Naive thymus-derived CD4-positive, alpha-beta T cell (primary cell): Measurements from ENCODE around the gene PSD4. TPM values are rescaled to one million over a fixed set of nuclear protein-coding genes. Genes with fewer than 3 reads are reported as not detected.

ENCODE experiments used
- ATAC-seq: fragments of 150-1000 bp; cut with Tn5 transposase; 2 replicates; pipeline ENCODE4 v1.10.0; 2021; ENCODE audit warnings: mild to moderate bottlenecking, moderate library complexity
- CTCF ChIA-PET: fragments of 350-600 bp; sonication (Branson Sonifier 250); formaldehyde crosslinking; loops from one replicate; lab custom pipeline; 2021; ENCODE audit warnings: antibody characterized with exemption; lab: Charles Lee
- POLR2A ChIA-PET: fragments of 350-600 bp; sonication (Branson Sonifier 250); formaldehyde crosslinking; loops from one replicate; lab custom pipeline; 2021; ENCODE audit warnings: antibody characterized with exemption, inconsistent platforms; lab: Charles Lee
- DNase-seq, 9 donors: peaks; one replicate each; pipeline versions ENCODE4 v3.0.0 to v3.0.0-alpha.2; 2020 to 2022; ENCODE audit warnings: mixed read lengths in 1 of 9
- H3K27ac ChIP-seq: one replicate; pipeline ENCODE4 v1.7.0; 2013; ENCODE audit warnings: mild to moderate bottlenecking, low read depth, low read length, moderate library complexity
- H3K27me3 ChIP-seq, 2 donors: one replicate each; pipeline ENCODE4 v1.7.0; 2013; ENCODE audit warnings: low read length in 2 of 2, mild to moderate bottlenecking in 2 of 2, moderate library complexity in 2 of 2; ENCODE audit not compliant: control insufficient read depth in 2 of 2, insufficient read depth in 2 of 2
- H3K36me3 ChIP-seq, 3 experiments: 1 replicate in 2 of 3; 2 replicates in 1 of 3; pipeline ENCODE4 v1.7.0; 2013; ENCODE audit warnings: low read length in 3 of 3, mild to moderate bottlenecking in 3 of 3, moderate library complexity in 1 of 3; ENCODE audit not compliant: insufficient read depth in 3 of 3, control insufficient read depth in 2 of 3
- H3K4me1 ChIP-seq, 2 donors: one replicate each; pipeline ENCODE4 v1.7.0; 2013; ENCODE audit warnings: low read length in 2 of 2, mild to moderate bottlenecking in 2 of 2, moderate library complexity in 1 of 2; ENCODE audit not compliant: control insufficient read depth in 2 of 2, insufficient read depth in 2 of 2
- H3K4me3 ChIP-seq: 2 replicates; pipeline ENCODE4 v1.7.0; 2013; ENCODE audit warnings: mild to moderate bottlenecking, low read length
- H3K9me3 ChIP-seq, 3 experiments: 1 replicate in 2 of 3; 2 replicates in 1 of 3; pipeline ENCODE4 v1.7.0; 2013; ENCODE audit warnings: low read length in 3 of 3; ENCODE audit not compliant: control insufficient read depth in 2 of 3
- H3K27ac Mint-ChIP-seq, 9 donors: one replicate each; pipeline ENCODE4 v1.8.0; 2020 to 2022; ENCODE audit warnings: mixed read lengths in 9 of 9, mild to moderate bottlenecking in 8 of 9, moderate library complexity in 5 of 9, inconsistent platforms in 2 of 9
- H3K27me3 Mint-ChIP-seq, 5 donors: one replicate each; pipeline ENCODE4 v1.8.0; 2021 to 2022; ENCODE audit warnings: mixed read lengths in 5 of 5, mild to moderate bottlenecking in 1 of 5
- H3K36me3 Mint-ChIP-seq, 5 donors: one replicate each; pipeline ENCODE4 v1.8.0; 2020 to 2022; ENCODE audit warnings: mixed read lengths in 5 of 5, mild to moderate bottlenecking in 3 of 5, inconsistent platforms in 1 of 5
- H3K4me1 Mint-ChIP-seq, 7 donors: one replicate each; pipeline ENCODE4 v1.8.0; 2020 to 2022; ENCODE audit warnings: mixed read lengths in 7 of 7, mild to moderate bottlenecking in 3 of 7, inconsistent platforms in 1 of 7
- H3K4me3 Mint-ChIP-seq, 10 donors: one replicate each; pipeline ENCODE4 v1.8.0; 2020 to 2022; ENCODE audit warnings: mild to moderate bottlenecking in 10 of 10, mixed read lengths in 10 of 10, moderate library complexity in 6 of 10, inconsistent platforms in 2 of 10
- H3K9me3 Mint-ChIP-seq, 11 donors: one replicate each; pipeline ENCODE4 v1.8.0; 2020 to 2022; ENCODE audit warnings: mixed read lengths in 11 of 11, mild to moderate bottlenecking in 4 of 11, inconsistent platforms in 1 of 11, moderate library complexity in 1 of 11
- intact Hi-C, 2 donors: fragments of 100-400 bp; cut with micrococcal nuclease; formaldehyde crosslinking; loops; one replicate each; pipeline ENCODE4 v1.15.1; 2023
- polyA plus RNA-seq, 2 donors: library from polyadenylated mRNA; unstranded; fragments of 300-500 nt; fragmentation: Illumina TruSeq; gene quantifications; one replicate each; pipeline ENCODE4 v1.2.3, GENCODE V29; 2021
- total RNA-seq, 6 experiments: library from RNA in 5 of 6; stranded (reverse) in 5 of 6; gene quantifications; 1 replicate in 5 of 6; 2 replicates in 1 of 6; pipeline ENCODE4 v1.2.3 and lab custom pipeline; 2021 to 2026

Gene PSD4
- total and polyA plus RNA-seq, 7 experiments from 2014 or later: 28.0 to 399 (median 112) TPM

- Mint-ChIP-seq H3K4me3 (no peak overlapping the region), H3K36me3 (no peaks in the 10 kb centered on the region), H3K9me3 (peaks cover 0 to 2% (median 0%) of the 10 kb centered on the region in 11 donors), H3K27me3 (peaks cover 0 to 4% (median 0%) of the 10 kb centered on the region in 5 donors), H3K27ac (no peak overlapping the region), H3K4me1 (peaks cover 19 to 27% (median 21%) of the 10 kb centered on the region in 7 donors)
- H3K27me3 ChIP-seq: no peaks in the 10 kb centered on the region
- intact Hi-C loops: no loop called here
- no peak overlapping the region for H3K4me3 ChIP-seq
- DNase-seq: no peak
- ChIA-PET POLR2A (no interaction called here), CTCF (no interaction called here)
- H3K27ac ChIP-seq: no peak overlapping the region
- H3K4me1 ChIP-seq: peaks cover 0 to 9% of the 10 kb centered on the region in 2 donors
- H3K36me3 ChIP-seq: no peaks in the 10 kb centered on the region
- H3K9me3 ChIP-seq: no peaks in the 10 kb centered on the region
- ATAC-seq: no peak
Observed at GRCh38 chr2:113219525-113219888, 45.7 kb downstream of the PSD4 start.

GRCh38 chr2:113219889-113220641, 46.3 kb downstream of the PSD4 start:
- no peak overlapping the region for H3K27ac ChIP-seq
- H3K4me1 Mint-ChIP-seq: peaks cover 14 to 27% (median 21%) of the 10 kb centered on the region in 7 donors
- intact Hi-C loops: no loop called here
- H3K36me3 Mint-ChIP-seq: no peaks in the 10 kb centered on the region
- H3K4me1 ChIP-seq: peaks cover 0 to 9% of the 10 kb centered on the region in 2 donors
- no peaks in the 10 kb centered on the region for H3K9me3 ChIP-seq
- no peak overlapping the region for H3K4me3 ChIP-seq
- H3K27ac Mint-ChIP-seq: no peak overlapping the region
- H3K27me3 Mint-ChIP-seq: peaks cover 0 to 5% (median 0%) of the 10 kb centered on the region in 5 donors
- H3K36me3 ChIP-seq: no peaks in the 10 kb centered on the region
- DNase-seq (no peak), ATAC-seq (peak; percentile 66)
- no peak overlapping the region for H3K4me3 Mint-ChIP-seq
- H3K27me3 ChIP-seq: no peaks in the 10 kb centered on the region
- peaks cover 0 to 2% (median 0%) of the 10 kb centered on the region in 11 donors for H3K9me3 Mint-ChIP-seq
- ChIA-PET POLR2A (no interaction called here), CTCF (no interaction called here)

- POLR2A ChIA-PET: no interaction called here
- H3K27ac Mint-ChIP-seq: no peak overlapping the region
Observed at GRCh38 chr2:113220970-113221708, 47.4 kb downstream of the PSD4 start.

DNA sequence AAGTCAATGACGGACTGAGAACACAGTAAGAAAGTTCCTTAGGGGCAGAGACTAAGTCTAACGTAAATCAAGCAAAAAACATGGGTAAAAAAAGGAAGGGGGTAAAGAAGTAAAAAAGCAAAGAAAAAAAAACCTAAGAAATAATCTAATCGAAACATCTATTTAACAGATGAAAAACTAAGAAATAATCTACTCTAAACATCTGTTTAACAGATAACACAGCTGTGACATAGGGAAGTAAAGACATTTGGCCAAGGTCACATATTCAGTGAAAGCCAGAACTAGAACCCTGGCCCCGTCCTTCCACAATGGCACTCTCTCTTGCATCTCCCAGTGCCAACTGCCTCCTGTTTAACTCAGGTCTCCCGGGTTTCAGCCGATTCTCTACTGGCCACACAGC, 48.1 kb downstream of the PSD4 start:
- Histone ChIP-seq H3K27me3 (no peaks in the 10 kb centered on the region), H3K27ac (no peak overlapping the region), H3K4me1 (peaks cover 0 to 9% of the 10 kb centered on the region in 2 donors), H3K36me3 (no peaks in the 10 kb centered on the region), H3K4me3 (no peak overlapping the region), H3K9me3 (no peaks in the 10 kb centered on the region)
- H3K4me3 Mint-ChIP-seq: no peak overlapping the region
- H3K27me3 Mint-ChIP-seq: peaks cover 0 to 5% (median 0%) of the 10 kb centered on the region in 5 donors
- ChIA-PET POLR2A (no interaction called here), CTCF (no interaction called here)
- no peak overlapping the region for H3K27ac Mint-ChIP-seq
- H3K9me3 Mint-ChIP-seq: peaks cover 0 to 2% (median 0%) of the 10 kb centered on the region in 11 donors
- intact Hi-C loops: no loop called here
- H3K4me1 Mint-ChIP-seq: peaks cover 14 to 27% (median 19%) of the 10 kb centered on the region in 7 donors
- DNase-seq (no peak), ATAC-seq (no peak)
- no peaks in the 10 kb centered on the region for H3K36me3 Mint-ChIP-seq

More at GRCh38 chr2:113220970-113221708, 47.4 kb downstream of the PSD4 start:
- CTCF ChIA-PET: no interaction called here
- H3K36me3 ChIP-seq: no peaks in the 10 kb centered on the region
- Mint-ChIP-seq H3K9me3 (peaks cover 0 to 2% (median 0%) of the 10 kb centered on the region in 11 donors), H3K36me3 (no peaks in the 10 kb centered on the region), H3K4me1 (peaks cover 14 to 27% (median 21%) of the 10 kb centered on the region in 7 donors), H3K27me3 (peaks cover 0 to 5% (median 0%) of the 10 kb centered on the region in 5 donors), H3K4me3 (no peak overlapping the region)
- ATAC-seq (no peak), DNase-seq (no peak)
- H3K9me3 ChIP-seq: no peaks in the 10 kb centered on the region
- H3K4me3 ChIP-seq: no peak overlapping the region
- no peak overlapping the region for H3K27ac ChIP-seq
- intact Hi-C loops: no loop called here
- peaks cover 0 to 9% of the 10 kb centered on the region in 2 donors for H3K4me1 ChIP-seq
- H3K27me3 ChIP-seq: no peaks in the 10 kb centered on the region

DNA sequence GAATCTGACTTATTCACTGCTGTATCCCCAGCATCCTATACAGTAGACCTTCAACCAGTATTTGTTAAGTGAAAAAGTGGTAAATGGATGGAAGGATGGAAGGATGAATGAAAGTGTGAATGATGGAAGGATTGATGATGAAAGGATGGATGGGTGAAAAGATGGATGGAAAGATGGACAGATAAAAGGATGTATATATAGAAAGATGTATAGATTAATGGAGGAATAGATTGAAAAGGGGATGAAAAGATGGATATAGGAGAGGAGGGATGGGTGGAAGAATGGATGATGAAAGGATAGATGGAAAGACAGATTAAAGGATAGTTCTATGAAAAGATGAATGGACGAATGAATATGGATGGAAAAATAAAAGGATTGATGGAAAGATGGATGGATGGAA, 50.0 kb downstream of the PSD4 start:
- Mint-ChIP-seq H3K36me3 (no peaks in the 10 kb centered on the region), H3K27me3 (peaks cover 0 to 7% (median 0%) of the 10 kb centered on the region in 5 donors), H3K9me3 (peaks cover 0 to 2% (median 0%) of the 10 kb centered on the region in 11 donors), H3K4me3 (no peak overlapping the region), H3K27ac (no peak overlapping the region), H3K4me1 (peaks cover 0 to 11% (median under 1%) of the 10 kb centered on the region in 7 donors)
- Histone ChIP-seq H3K27ac (no peak overlapping the region), H3K4me1 (no peaks in the 10 kb centered on the region), H3K27me3 (no peaks in the 10 kb centered on the region), H3K4me3 (no peak overlapping the region), H3K9me3 (no peaks in the 10 kb centered on the region), H3K36me3 (no peaks in the 10 kb centered on the region)
- no peak for DNase-seq
- no peak for ATAC-seq
- ChIA-PET CTCF (no interaction called here), POLR2A (no interaction called here)
- intact Hi-C loops: no loop called here

DNA sequence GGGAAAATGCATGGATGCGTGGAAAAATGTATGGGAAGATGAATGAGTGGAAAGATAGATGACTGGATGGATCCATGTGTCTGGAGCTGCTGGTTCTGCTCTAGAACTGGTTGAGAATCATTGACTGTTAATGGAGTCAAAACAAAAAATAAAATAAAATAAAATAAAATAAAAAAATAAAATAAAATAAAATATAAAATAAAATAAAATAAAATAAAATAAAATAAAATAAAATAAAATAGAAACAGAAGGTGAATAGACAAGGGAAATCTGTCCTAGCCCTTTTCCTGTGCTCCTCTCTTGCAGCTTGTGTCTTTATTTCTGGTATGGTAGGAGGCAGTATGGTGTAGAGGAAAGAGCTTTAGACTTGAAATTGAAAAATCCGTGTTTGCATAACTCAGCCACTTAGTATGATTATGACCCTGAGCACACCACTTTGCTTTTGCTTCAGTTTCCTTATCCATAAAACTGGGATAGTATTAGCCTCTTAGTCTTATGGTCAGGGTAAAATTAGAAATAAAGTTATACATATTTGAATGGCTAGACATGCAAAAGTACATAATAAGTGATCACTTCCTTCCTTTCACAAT, 51.0 kb downstream of the PSD4 start:
- Mint-ChIP-seq H3K27me3 (peaks cover 0 to 7% (median 0%) of the 10 kb centered on the region in 5 donors), H3K4me1 (peaks cover 0 to 18% (median 5%) of the 10 kb centered on the region in 7 donors), H3K27ac (no peak overlapping the region), H3K4me3 (no peak overlapping the region), H3K36me3 (no peaks in the 10 kb centered on the region), H3K9me3 (peaks cover 0 to 2% (median 0%) of the 10 kb centered on the region in 11 donors)
- H3K27me3 ChIP-seq: no peaks in the 10 kb centered on the region
- no peaks in the 10 kb centered on the region for H3K9me3 ChIP-seq
- no peaks in the 10 kb centered on the region for H3K36me3 ChIP-seq
- CTCF ChIA-PET: no interaction called here
- H3K4me3 ChIP-seq: no peak overlapping the region
- no peaks in the 10 kb centered on the region for H3K4me1 ChIP-seq
- DNase-seq (no peak), ATAC-seq (no peak)
- H3K27ac ChIP-seq: no peak overlapping the region
- POLR2A ChIA-PET: no interaction called here
- intact Hi-C loops: no loop called here
